T-helper 2 cell treated with Interferon-gamma antibody and Interleukin-4, amounts not matched to agents 5 μg/mL and 100 μg/mL, for 36 hours (primary cell): ENCODE data around the gene RAB31.
A peak's percentile ranks its signal among the peaks of the same experiment; 100 is the strongest.

Experiments
- DNase-seq: peaks from one replicate; pipeline ENCODE4 v3.0.0; 2021; ENCODE audit warnings: low spot score
- H3K27ac Mint-ChIP-seq: one replicate; pipeline ENCODE4 v1.8.0; 2021; ENCODE audit warnings: mild to moderate bottlenecking, mixed read lengths
- H3K27me3 Mint-ChIP-seq: one replicate; pipeline ENCODE4 v1.8.0; 2021; ENCODE audit warnings: low read depth, mixed read lengths
- H3K36me3 Mint-ChIP-seq: one replicate; pipeline ENCODE4 v1.8.0; 2021; ENCODE audit warnings: low read depth, mixed read lengths
- H3K4me1 Mint-ChIP-seq: one replicate; pipeline ENCODE4 v1.8.0; 2021; ENCODE audit warnings: low read depth, mixed read lengths
- H3K4me3 Mint-ChIP-seq: one replicate; pipeline ENCODE4 v1.8.0; 2022; ENCODE audit warnings: mild to moderate bottlenecking, moderate library complexity, mixed read lengths
- H3K9me3 Mint-ChIP-seq: one replicate; pipeline ENCODE4 v1.8.0; 2021; ENCODE audit warnings: mixed read lengths

Gene RAB31

DNA sequence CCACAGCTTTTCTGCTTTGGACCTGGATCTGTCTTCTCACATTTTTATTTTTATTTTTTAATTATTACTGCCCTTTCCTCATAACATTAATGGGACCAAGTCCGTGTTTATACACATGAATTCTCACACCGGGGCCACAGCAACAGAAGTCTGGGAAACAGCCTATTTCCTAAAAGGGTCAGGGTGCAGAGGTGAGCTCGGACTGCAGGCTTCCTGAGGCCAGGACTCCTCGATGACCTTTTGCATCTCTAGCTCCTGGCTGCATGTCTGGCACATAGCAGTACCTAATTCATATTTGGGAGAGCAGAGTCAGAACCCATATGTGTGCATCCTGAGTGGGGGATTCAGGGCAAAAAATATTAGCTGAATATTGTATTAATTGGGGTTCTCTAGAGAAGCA, 9.6 kb upstream of the RAB31 start:
- Mint-ChIP-seq H3K27me3 (peaks cover 46% of the 10 kb centered on the region), H3K36me3 (no peaks in the 10 kb centered on the region), H3K9me3 (no peaks in the 10 kb centered on the region), H3K27ac (no peak overlapping the region), H3K4me1 (peaks cover 6% of the 10 kb centered on the region), H3K4me3 (no peak overlapping the region)
- no peak for DNase-seq

DNA sequence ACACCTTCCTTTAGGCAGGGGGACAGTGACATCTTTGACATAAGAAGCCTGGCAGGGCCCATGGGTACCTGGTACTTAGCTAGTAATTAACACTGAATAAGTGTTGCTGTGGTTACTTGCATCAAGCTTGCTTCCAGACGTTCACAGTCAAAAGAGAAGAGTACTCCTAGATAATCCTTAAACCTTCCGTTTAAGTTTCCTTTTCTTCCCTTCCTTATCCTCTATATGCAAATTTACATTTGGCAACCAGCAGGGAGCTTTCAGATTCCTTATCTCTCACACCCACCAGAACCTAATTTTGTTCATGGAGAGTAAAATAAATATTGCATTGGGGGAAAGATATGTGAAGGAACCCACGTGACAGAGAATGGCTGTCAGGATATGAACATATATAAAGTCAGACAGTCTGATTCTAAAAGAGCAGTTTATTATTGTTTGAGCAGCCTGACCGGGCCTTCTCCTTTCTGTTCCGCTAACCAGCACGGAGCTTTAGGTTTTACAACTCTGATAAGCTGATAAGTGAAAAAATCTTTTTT, 7.8 kb upstream of the RAB31 start:
- H3K27ac Mint-ChIP-seq, result no peak overlapping the region
- H3K27me3 Mint-ChIP-seq, result peaks cover 56% of the 10 kb centered on the region
- no peaks in the 10 kb centered on the region for H3K36me3 Mint-ChIP-seq
- H3K4me3 Mint-ChIP-seq, result no peak overlapping the region
- DNase-seq, result no peak
- peaks cover 11% of the 10 kb centered on the region for H3K4me1 Mint-ChIP-seq
- no peaks in the 10 kb centered on the region for H3K9me3 Mint-ChIP-seq

- peaks cover 5% of the 10 kb centered on the region for H3K4me1 Mint-ChIP-seq
- no peaks in the 10 kb centered on the region for H3K9me3 Mint-ChIP-seq
- H3K4me3 Mint-ChIP-seq, result no peak overlapping the region
- H3K27me3 Mint-ChIP-seq, result peaks cover 69% of the 10 kb centered on the region
- no peak for DNase-seq
- no peak overlapping the region for H3K27ac Mint-ChIP-seq
- H3K36me3 Mint-ChIP-seq, result no peaks in the 10 kb centered on the region
These were observed 6.3 kb upstream of the RAB31 start for GRCh38 chr18:9701609-9702349.

DNA sequence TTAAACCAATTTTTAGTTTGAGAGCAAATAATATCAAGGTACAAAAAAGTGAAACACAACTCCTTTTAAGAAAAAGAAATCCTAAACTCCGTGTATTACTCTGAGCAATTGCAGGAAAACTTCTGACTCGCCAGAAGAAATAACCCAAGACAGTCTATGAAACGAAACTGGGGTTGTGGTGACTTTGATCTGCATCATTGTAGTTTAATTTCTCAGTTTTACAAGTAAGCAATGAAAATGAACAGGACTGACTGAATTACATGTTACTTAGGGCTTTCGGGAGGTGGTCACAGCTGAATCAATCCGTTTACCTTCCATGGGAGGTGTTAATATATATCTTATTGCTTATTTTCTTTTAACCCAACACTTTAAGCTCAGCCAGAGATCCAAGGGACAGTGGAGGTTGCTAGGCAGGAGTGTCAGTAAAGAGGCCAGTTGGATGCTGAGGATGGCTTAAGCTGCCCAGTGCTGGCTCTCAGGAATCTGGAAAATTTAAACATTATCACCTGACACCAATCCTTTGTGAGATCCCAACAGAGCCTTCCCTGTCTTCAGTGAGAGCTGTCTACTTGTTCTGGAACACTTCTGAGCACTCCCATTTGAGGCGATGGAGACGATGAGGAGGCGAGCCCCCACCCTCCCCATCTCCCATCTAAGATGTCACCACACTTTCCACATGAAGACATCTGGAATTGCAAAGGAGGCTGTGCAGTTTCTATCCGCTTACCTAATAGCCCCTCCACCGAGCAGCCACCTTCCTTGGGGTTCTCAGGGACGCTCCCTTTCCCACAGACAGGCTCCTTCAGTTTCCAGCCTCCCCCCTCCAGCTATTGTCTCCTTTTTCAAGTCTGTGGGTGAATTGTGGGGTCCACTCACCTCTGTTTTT, 3.6 kb upstream of the RAB31 start:
- H3K27me3 Mint-ChIP-seq, result peaks cover 72% of the 10 kb centered on the region
- no peaks in the 10 kb centered on the region for H3K9me3 Mint-ChIP-seq
- H3K27ac Mint-ChIP-seq, result no peak overlapping the region
- DNase-seq, result no peak
- no peak overlapping the region for H3K4me3 Mint-ChIP-seq
- peaks cover 10% of the 10 kb centered on the region for H3K4me1 Mint-ChIP-seq
- no peaks in the 10 kb centered on the region for H3K36me3 Mint-ChIP-seq

DNA sequence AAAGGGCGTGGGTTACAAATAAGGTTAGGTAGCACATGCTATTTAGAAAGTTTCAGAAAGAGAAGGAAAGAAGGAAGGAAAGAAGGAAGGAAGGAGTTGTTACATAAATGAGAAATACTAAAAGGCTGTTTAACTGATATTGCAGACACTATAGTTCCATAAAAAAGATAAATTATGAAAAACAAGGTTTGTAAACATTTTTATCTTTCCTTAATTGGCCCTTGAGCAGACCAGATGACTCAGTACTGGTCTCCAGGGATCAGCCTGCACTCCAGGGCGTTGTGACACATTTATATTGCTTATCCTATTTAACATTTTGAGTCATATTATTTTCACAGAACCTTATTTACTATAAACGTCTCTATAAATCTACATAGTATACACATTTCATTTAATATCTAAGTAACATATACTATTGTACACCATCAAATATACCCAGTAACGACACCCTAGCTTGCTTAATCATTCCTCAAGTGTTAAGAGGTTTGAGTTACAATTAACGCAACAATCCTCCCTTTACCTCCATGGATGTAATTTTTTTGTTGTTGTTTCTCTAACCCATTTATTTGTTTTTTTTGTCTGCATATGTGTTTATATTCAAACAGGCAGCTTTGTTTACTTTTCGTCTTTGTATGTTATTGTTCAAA, 2.8 kb upstream of the RAB31 start:
- Mint-ChIP-seq H3K36me3 (no peaks in the 10 kb centered on the region), H3K4me3 (no peak overlapping the region), H3K27ac (no peak overlapping the region), H3K4me1 (peaks cover 16% of the 10 kb centered on the region), H3K27me3 (peaks cover 76% of the 10 kb centered on the region), H3K9me3 (no peaks in the 10 kb centered on the region)
- no peak for DNase-seq

- peaks cover 86% of the 10 kb centered on the region for H3K27me3 Mint-ChIP-seq
- H3K4me3 Mint-ChIP-seq, result no peak overlapping the region
These were observed 1.8 kb upstream of the RAB31 start for GRCh38 chr18:9706081-9706935.

DNA sequence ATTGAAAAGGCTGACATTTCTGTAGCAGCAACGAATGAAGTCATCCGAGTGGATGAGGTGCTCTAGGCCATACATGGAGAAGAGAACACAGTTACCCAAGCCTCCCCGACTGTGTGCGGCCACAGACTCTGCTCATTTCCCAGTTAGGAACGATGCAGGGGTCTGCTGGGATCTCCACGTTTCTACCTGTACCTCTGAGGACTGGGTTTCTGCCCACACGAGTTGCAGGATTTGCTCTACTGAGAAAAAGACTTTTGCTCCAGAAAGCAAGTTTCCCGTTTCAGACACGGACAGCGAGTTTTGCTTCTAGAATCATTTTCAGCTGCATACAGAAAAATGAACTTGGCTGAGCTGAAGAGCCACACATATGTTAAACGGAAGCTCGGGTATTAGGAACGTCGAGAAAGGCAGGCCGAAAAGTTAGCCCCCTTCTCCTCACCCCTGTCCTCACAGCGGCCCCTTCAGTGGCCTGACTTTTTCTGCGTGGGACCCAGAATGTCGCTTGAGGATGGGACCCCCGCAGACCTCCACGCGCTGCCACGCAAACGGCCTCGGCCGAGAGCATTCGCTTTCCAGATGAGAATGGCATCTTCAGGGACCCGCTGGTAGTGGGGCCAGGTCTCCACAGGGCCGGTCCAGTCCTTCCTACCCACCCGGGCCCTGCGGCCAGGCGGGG, 582 bp upstream of the RAB31 start:
- Mint-ChIP-seq H3K36me3 (no peaks in the 10 kb centered on the region), H3K4me1 (peaks cover 31% of the 10 kb centered on the region), H3K27me3 (peaks cover 89% of the 10 kb centered on the region), H3K4me3 (peak overlapping the region; percentile 50), H3K9me3 (no peaks in the 10 kb centered on the region), H3K27ac (no peak overlapping the region)
- no peak for DNase-seq

More at GRCh38 chr18:9706081-9706935, 1.8 kb upstream of the RAB31 start:
- no peaks in the 10 kb centered on the region for H3K9me3 Mint-ChIP-seq
- no peak for DNase-seq
- H3K36me3 Mint-ChIP-seq, result no peaks in the 10 kb centered on the region
- no peak overlapping the region for H3K27ac Mint-ChIP-seq
- peaks cover 21% of the 10 kb centered on the region for H3K4me1 Mint-ChIP-seq

GRCh38 chr18:9708434-9709303, 568 bp downstream of the RAB31 start:
- Mint-ChIP-seq H3K27ac (peak overlapping the region; percentile 14), H3K4me3 (peak overlapping the region; percentile 81)
- DNase-seq, result no peak

GRCh38 chr18:9709304-9709877, 1.3 kb downstream of the RAB31 start:
- no peaks in the 10 kb centered on the region for H3K9me3 Mint-ChIP-seq
- H3K4me3 Mint-ChIP-seq, result peak overlapping the region; percentile 81
- no peak overlapping the region for H3K27ac Mint-ChIP-seq
- H3K27me3 Mint-ChIP-seq, result peaks cover 84% of the 10 kb centered on the region
- H3K36me3 Mint-ChIP-seq, result no peaks in the 10 kb centered on the region
- peaks cover 27% of the 10 kb centered on the region for H3K4me1 Mint-ChIP-seq
- DNase-seq, result no peak

More at GRCh38 chr18:9708434-9709303, 568 bp downstream of the RAB31 start:
- Mint-ChIP-seq H3K36me3 (no peaks in the 10 kb centered on the region), H3K9me3 (no peaks in the 10 kb centered on the region), H3K4me1 (peaks cover 31% of the 10 kb centered on the region), H3K27me3 (peaks cover 88% of the 10 kb centered on the region)

DNA sequence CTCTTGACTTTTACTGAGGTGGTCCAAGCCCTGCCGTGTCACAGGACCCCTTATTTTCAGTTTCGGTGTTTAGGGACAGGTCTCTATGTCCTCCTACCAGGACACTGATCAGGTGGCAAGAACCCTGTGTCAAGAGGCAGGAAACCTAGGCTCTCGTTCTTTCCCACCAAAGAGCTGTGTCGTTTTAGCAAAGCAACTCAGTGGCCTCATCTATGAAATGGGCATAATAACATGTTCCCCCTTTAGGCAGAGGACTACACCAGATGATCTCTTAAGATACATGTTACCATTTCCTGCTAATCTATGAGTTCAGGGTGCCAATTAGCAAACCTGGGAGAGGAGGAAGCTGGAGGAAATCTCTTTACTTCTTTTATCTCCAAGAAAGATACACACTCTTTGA, 1.9 kb downstream of the RAB31 start:
- peaks cover 26% of the 10 kb centered on the region for H3K4me1 Mint-ChIP-seq
- peaks cover 83% of the 10 kb centered on the region for H3K27me3 Mint-ChIP-seq
- no peaks in the 10 kb centered on the region for H3K36me3 Mint-ChIP-seq
- DNase-seq, result no peak
- no peak overlapping the region for H3K27ac Mint-ChIP-seq
- peak overlapping the region; percentile 81 for H3K4me3 Mint-ChIP-seq
- no peaks in the 10 kb centered on the region for H3K9me3 Mint-ChIP-seq

DNA sequence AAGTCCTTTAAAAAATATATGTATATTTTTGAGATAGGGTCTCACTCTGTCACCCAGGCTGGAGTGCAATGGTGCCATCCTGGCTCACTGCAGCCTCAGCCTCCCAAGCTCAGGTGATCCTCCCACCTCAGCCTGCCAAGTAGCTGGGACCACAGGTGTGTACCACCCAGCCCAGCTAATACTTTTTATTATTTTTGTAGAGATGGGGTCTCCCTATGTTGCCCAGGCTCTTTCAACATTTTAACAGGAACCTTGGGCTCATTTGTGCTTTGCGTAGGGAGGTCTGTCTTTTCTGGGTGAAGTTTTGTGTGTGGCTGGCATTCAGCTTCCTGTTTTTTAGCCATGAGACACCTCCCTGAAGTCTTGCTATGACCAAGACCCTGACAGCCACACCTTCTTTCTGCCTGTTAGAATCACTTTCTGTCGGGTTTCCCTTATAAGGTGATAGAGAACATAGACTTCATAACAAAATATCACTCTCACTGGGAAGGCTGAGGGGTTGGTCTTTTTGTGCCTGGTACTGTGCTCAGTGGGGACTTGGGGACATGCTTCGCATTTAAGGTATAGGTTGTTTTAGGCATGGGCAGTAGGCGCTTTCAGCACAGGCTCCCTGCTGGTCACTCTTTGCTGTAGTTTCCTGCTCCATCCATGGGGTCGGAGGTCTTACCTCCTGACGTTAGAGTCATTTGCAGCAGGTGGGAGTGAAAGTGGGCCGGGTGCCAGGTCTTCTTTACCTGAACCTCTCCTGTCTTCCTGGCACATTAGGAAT, 3.4 kb downstream of the RAB31 start:
- no peak for DNase-seq
- Mint-ChIP-seq H3K9me3 (no peaks in the 10 kb centered on the region), H3K4me3 (peak overlapping the region; percentile 23), H3K27ac (no peak overlapping the region), H3K36me3 (no peaks in the 10 kb centered on the region), H3K4me1 (peaks cover 26% of the 10 kb centered on the region), H3K27me3 (peaks cover 75% of the 10 kb centered on the region)
